ENCODE results near the gene DUSP5. TPM values are rescaled to one million over a fixed set of nuclear protein-coding genes. Genes with fewer than 3 reads are reported as not detected.
A peak's percentile ranks its signal among the peaks of the same experiment; 100 is the strongest.

DUSP5 gene
- total RNA-seq, 2 experiments from 2014 or later = 0.06 to 0.97 TPM

DNA sequence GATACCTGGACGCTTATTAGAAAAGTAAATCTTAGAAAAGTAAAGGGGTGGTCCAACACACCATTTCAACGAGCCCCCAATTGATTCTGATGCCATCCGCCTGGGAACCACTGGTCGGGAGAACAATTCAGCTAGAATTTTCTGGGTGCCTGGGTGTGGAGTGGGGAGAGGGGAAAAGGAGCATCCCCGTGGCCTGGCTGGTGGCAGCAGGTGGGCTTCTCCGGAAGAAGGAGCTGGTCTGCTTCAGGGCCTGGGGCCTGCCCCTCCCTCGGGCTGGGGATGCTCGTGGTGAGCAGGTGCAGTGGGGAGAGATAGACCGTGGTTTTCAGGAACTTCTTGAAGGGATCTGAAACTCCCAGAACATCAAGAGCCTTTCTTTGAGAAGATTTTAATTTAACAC lies 39.9 kb upstream of the DUSP5 start:
- no peaks in the 10 kb centered on the region for H3K79me2 ChIP-seq (ENCODE audit: insufficient read depth, low read depth, low read length)
- no peaks in the 10 kb centered on the region for H3K9me3 ChIP-seq (ENCODE audit: low read length)
- TF ChIP-seq EZH2phosphoT487 (IDR thresholded peaks at IDR 0.05; ENCODE audit: borderline replicate concordance, low read depth, low read length) = no peak
- TF ChIP-seq, protein P1, sequence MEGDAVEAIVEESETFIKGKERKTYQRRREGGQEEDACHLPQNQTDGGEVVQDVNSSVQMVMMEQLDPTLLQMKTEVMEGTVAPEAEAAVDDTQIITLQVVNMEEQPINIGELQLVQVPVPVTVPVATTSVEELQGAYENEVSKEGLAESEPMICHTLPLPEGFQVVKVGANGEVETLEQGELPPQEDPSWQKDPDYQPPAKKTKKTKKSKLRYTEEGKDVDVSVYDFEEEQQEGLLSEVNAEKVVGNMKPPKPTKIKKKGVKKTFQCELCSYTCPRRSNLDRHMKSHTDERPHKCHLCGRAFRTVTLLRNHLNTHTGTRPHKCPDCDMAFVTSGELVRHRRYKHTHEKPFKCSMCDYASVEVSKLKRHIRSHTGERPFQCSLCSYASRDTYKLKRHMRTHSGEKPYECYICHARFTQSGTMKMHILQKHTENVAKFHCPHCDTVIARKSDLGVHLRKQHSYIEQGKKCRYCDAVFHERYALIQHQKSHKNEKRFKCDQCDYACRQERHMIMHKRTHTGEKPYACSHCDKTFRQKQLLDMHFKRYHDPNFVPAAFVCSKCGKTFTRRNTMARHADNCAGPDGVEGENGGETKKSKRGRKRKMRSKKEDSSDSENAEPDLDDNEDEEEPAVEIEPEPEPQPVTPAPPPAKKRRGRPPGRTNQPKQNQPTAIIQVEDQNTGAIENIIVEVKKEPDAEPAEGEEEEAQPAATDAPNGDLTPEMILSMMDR (conservative IDR thresholded peaks at IDR 0.05; ENCODE audit: low read length) = no peak
- no peaks in the 10 kb centered on the region for H4K20me1 ChIP-seq (ENCODE audit: insufficient read depth, low read length)
- no peaks in the 10 kb centered on the region for H3K36me3 ChIP-seq (ENCODE audit: insufficient read depth, low read length)
- H3K27ac ChIP-seq (ENCODE audit: low read depth, low read length, poor library complexity, severe bottlenecking) = peak overlapping the region; percentile 72
- ChIA-PET CTCF (ENCODE audit: unreplicated experiment) (interaction anchor here (1.1 to 2.1 kb wide), 3 partner anchors 14 to 103 kb away, joined by 3 to 6 read pairs (median 4); no protein-coding TSS in a partner anchor), POLR2A (interaction anchor here (0.9 to 3.8 kb wide), 4 partner anchors 16 to 103 kb away, joined by 3 to 25 read pairs (median 4); no protein-coding TSS in a partner anchor)
- intact Hi-C loops (cut with micrococcal nuclease; ENCODE audit: unreplicated experiment) = loop anchor here (1.0 to 5.0 kb wide), 4 partner anchors 44 to 147 kb away; no protein-coding TSS in a partner anchor
- H3K9me2 ChIP-seq (ENCODE audit: insufficient read depth, low read length) = no peaks in the 10 kb centered on the region
- no peak overlapping the region for H2AFZ ChIP-seq (ENCODE audit: low read length)
- no TSS peak for BruUV-seq (replicated peaks)
- peak overlapping the region; percentile 75 for H3K4me2 ChIP-seq (ENCODE audit: low read length)
- H3K4me1 ChIP-seq (ENCODE audit: insufficient read depth, low read length, poor library complexity, severe bottlenecking) = peaks cover 81% of the 10 kb centered on the region
- H3K4me3 ChIP-seq (ENCODE audit: low read depth, low read length, poor library complexity, severe bottlenecking) = peak overlapping the region; percentile 39
- DNase-seq (ENCODE audit: low spot score) = peak; percentile 82

GRCh38 chr10:110458266-110458920 lies 39.3 kb upstream of the DUSP5 start:
- Histone ChIP-seq H2AFZ (ENCODE audit: low read length) (peak overlapping the region; percentile 10; the same call in 1 of the 2 replicates), H3K79me2 (ENCODE audit: insufficient read depth, low read depth, low read length) (no peaks in the 10 kb centered on the region), H3K4me3 (ENCODE audit: low read depth, low read length, poor library complexity, severe bottlenecking) (peak overlapping the region; percentile 39), H3K27ac (ENCODE audit: low read depth, low read length, poor library complexity, severe bottlenecking) (peak overlapping the region; percentile 72), H3K9me3 (ENCODE audit: low read length) (no peaks in the 10 kb centered on the region), H3K9me2 (ENCODE audit: insufficient read depth, low read length) (no peaks in the 10 kb centered on the region), H3K4me1 (ENCODE audit: insufficient read depth, low read length, poor library complexity, severe bottlenecking) (peaks cover 86% of the 10 kb centered on the region), H4K20me1 (ENCODE audit: insufficient read depth, low read length) (no peaks in the 10 kb centered on the region), H3K4me2 (ENCODE audit: low read length) (peak overlapping the region; percentile 75), H3K36me3 (ENCODE audit: insufficient read depth, low read length) (no peaks in the 10 kb centered on the region)
- intact Hi-C loops (cut with micrococcal nuclease; ENCODE audit: unreplicated experiment) = loop anchor here (1.0 to 5.0 kb wide), 4 partner anchors 44 to 147 kb away; no protein-coding TSS in a partner anchor
- no TSS peak for BruUV-seq (replicated peaks)
- peak; percentile 68 for DNase-seq (ENCODE audit: low spot score)
- CTCF ChIA-PET (ENCODE audit: unreplicated experiment) = interaction anchor here (0.7 to 1.3 kb wide), 3 partner anchors 14 to 104 kb away, joined by 3 to 5 read pairs (median 4); no protein-coding TSS in a partner anchor
- POLR2A ChIA-PET = interaction anchor here (1.4 to 3.8 kb wide), 2 partner anchors 43 to 104 kb away, joined by 4 to 25 read pairs; no protein-coding TSS in a partner anchor
- TF ChIP-seq EZH2phosphoT487 (IDR thresholded peaks at IDR 0.05; ENCODE audit: borderline replicate concordance, low read depth, low read length) = no peak
- TF ChIP-seq, protein P1 (conservative IDR thresholded peaks at IDR 0.05; ENCODE audit: low read length) = no peak

Data from OCI-LY7 (cell line).